Ureter (tissue), 1 donor: ENCODE measurements around the gene ENKUR. TPM values are rescaled to one million over a fixed set of nuclear protein-coding genes. Genes with fewer than 3 reads are reported as not detected.
"Not testable (repeated sequence)": the region's sequence is repeated elsewhere in the genome, so short reads cannot be mapped to it uniquely, and the experiment has no call there.

Experiments
- DNase-seq: peaks from one replicate; pipeline ENCODE4 v3.0.0-alpha.2; 2020; ENCODE audit warnings: low spot score
- total RNA-seq: library from RNA; stranded (reverse); gene quantifications from one replicate; pipeline ENCODE4 v1.2.4, GENCODE V29; 2023
- donor health status: DM: yes; HTN: yes; CAD: no.

ENKUR gene
- total RNA-seq, 1 donor from 2014 or later, result not detected

DNA sequence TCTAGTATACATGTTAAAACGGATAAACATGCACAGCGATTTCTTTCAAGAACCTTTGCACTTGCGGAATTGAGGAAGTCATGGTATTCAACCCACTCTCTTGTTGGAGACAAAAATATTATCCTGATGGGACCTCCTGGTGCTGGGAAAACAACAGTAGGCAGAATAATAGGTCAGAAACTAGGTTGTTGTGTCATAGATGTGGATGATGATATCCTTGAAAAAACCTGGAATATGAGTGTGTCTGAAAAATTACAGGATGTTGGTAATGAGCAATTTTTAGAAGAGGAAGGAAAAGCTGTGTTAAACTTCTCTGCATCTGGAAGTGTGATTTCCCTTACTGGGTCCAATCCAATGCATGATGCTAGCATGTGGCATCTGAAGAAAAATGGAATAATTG is 7.3 kb upstream of the ENKUR start:
- no peak for DNase-seq

- no peak for DNase-seq
Observed at GRCh38 chr10:25018703-25019102, 2.7 kb upstream of the ENKUR start.

DNA sequence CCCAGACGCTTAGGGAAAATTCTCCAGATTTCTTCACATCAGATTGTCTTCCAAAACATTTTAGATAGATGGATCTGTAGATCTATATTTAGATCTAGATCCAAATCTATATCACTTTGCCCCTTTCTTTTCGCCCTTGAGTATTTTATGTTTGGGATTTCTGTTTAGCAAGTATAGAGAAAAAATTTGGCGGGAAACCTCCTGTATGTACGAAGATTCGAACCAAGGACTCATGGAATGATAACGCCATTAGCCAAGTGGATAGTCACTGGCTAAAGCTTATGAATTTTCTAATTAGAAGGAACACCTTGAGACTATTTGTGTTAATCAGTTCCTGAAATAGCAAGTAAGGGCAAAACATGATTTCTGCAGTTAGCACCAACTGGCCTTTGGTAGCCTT is 1.7 kb upstream of the ENKUR start:
- no peak for DNase-seq

GRCh38 chr10:25017154-25017590 is 1.2 kb upstream of the ENKUR start:
- no peak for DNase-seq

GRCh38 chr10:25016376-25017153 is 607 bp upstream of the ENKUR start, which contains the start of gene THNSL1:
Gene THNSL1, plus strand, starts transcription at chr10:25016612. Its CDS starts 6,612 bp downstream, at chr10:25023224.
- DNase-seq, result peak; percentile 98

DNA sequence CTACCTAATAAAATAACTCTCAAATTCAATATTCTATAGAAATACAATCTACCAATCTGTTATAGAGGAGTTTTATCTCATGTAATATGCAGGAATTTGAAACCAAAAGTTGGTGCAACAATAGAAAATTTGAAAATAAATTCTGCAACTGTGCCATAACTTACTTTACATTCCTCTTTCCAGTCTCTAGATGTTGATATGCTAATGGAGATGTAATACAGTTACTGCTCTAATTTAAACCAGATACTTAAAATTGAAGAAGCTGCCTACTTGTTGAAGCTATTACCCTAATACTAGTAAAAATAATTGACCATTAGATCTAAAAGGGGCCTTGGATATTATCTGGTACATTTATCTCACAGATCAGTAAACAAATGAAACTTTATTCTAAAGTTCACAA is 1.4 kb downstream of the ENKUR start:
- DNase-seq, result no peak

GRCh38 chr10:25011591-25011990 is 4.4 kb downstream of the ENKUR start:
- DNase-seq, result not testable (repeated sequence)

GRCh38 chr10:24998044-24998443 is 17.9 kb downstream of the ENKUR start:
- no peak for DNase-seq

GRCh38 chr10:24995072-24995471 is 20.9 kb downstream of the ENKUR start:
- DNase-seq, result no peak

DNA sequence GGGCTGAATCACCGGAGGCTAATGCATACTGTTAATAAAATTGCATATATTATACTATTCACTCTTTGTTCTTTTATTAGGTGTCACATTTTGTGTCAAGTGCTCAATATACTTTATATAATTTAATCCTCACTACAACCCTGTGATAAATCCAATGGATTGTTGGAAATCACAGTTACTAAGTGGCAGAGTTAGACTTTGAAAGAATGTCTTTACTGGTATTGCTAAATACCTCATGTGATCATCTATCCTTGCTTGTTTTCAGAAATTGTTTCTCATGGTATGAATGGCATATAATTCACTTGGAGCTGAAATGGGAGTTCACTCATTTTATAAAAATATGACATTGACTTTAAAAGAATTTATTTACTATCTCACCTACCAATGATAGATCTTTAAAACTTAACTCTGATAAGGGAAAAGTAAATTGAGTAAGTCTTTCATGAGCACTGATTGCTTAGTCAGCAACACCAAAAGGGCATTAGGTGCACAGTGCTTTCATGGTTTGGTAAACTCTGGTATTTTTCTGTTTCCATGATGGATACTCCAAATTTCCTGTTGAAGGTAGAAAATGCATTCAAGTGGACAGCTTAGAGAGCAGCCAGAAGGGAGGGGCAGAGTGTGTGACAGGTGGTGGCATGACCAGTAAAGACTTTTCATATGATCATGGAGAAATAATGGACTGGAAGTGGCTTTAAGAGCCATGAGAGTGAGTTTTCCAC is 22.6 kb downstream of the ENKUR start:
- DNase-seq, result no peak

DNA sequence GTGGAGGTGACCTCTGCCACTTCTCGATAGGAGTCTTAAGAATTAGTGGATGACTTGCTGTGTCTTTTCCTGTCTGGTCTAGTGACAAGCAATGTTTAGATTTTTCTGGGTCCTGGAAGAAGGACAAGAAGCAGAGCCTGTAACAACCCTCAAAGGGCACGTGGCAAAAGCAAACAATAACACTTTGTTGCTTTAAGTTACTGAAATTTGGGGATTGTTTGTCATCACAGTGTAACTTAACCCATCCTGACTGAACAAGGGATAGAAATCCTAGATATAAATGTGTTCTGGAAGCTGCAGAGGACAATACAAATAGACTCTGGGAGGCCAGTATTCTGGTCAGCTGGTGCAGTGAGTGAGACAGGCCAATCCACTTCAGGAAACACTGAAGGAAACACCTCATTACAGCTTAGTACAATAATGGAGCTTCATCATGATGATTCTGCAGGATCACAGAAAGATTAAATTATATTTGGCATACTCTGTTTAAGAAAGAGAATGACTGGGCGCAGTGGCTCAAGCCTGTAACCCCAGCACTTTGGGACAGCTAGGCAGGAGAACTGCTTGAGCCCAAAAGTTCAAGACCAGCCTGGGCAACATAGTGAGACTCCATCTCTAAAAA is 23.3 kb downstream of the ENKUR start:
- DNase-seq, result no peak

DNA sequence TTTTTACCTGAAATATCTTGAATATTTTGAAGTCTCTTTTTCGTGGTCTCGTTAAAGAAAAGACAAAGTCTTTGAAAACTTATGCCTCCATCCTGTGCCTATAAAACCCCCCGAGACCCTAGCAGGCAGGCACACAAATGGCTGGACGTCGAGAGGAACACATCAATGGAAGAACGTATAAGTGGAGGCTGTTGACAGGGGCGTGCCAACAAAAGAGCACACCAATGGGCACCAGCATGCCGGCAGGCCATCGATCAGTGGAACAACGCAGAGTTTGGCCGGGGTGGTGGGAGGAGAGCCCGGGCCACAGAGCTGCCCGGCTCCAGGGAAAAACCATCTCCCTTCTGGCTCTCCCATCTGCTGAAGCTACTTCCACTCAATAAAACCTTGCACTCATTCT is 24.7 kb downstream of the ENKUR start:
- no peak for DNase-seq

- DNase-seq, result no peak
Observed at GRCh38 chr10:24989867-24990266, 26.1 kb downstream of the ENKUR start.

DNA sequence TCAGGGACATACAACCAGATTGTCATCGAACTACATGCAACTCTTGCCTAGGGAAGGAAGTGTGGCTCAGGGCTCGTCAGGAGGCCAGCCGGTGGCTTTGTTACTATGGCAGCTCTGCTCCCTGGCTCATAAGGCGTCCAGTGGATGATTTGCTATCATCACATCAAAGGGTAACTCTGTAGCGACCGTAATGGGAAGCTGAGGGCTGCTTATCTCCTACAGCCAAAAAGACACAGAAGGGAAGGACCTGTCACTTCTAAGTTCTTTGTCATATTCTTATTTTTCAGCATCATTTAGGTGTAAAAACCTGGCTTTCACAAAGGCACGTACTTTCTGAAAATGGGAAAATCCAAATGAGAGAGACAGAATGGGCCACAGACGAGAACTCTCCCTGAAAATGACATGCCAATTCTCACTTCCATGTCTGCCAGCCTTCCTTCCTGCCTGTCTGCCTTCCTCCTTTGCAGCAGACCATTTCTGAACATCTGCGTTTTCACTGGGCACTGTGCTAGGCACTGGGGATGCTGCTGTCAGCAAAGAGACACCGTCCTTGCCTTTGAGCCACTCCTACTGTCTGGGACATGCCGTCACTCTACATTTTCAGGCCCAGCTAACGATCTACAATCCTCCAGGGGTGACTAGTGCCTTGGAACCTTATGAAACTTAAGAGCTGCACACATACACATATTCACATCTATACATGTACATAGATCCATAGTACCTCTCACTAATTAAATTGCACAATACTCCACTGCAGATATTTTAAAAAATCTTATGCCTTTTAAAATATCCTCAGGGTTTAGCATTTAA is 26.9 kb downstream of the ENKUR start:
- no peak for DNase-seq

- no peak for DNase-seq
Observed at GRCh38 chr10:24984906-24985305, 31.1 kb downstream of the ENKUR start.

DNA sequence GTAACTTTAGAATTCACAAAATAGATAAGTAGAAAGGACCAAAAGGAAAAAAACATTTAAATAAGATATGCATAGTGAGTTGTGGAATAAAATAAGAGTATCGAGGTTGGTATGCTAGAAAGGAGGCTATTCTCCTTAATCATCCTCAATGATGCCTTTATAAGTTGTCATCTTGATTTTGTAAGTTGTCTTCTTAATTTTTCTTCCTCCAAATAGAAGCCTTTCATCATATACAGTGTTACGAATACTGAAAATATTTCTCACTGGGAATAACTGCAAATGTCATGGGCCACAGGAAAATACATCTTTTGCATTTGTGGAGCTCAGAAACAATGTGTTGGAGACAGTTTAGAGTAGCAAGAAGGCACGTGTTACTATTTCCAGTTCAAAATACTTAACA is 32.0 kb downstream of the ENKUR start:
- no peak for DNase-seq

DNA sequence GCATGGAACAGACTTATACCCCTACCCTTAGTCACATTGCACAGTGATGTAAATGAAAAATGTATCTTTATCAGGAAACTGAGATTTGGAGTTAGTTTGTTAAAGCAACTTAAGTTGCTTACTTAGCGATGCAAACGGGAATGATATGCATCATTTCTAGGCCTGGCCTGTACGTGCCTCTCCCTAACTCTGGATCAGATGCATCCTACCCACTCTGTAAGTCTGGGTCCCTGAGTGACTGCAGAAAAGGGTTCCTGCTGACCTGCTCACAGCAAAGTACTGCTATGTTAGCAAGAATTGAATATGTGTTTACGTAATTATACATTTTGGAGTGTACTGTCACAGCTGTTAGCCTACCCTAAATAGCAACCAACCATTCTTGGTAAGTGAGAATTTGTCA is 32.8 kb downstream of the ENKUR start:
- DNase-seq, result no peak

- no peak for DNase-seq
Observed at GRCh38 chr10:24982319-24983112, 33.4 kb downstream of the ENKUR start.

- DNase-seq, result no peak
Observed at GRCh38 chr10:24981161-24981710, 34.7 kb downstream of the ENKUR start.

- DNase-seq, result no peak
Observed at GRCh38 chr10:24979685-24980084, 36.3 kb downstream of the ENKUR start.

DNA sequence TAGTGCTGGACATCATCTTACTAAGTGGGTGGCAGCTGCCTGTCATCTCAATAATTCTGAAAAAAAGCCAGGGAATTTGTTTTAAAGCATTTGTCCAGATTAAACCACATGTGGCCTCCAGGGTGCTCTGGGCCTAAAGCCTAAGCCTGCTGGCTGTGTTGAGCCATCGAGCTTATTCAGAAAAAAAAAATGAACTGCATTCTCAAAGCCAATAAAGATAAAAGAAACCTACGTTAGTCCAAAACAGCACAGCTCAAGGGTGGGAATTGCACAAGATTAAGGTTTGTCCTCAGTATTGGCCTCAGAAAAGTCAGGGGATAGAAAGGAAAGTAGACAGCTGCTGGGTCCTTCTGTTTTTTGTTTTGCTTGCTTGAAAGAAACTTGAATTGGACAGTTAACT is 41.0 kb downstream of the ENKUR start:
- DNase-seq, result no peak
